HG03064 (cell line): Measurements from ENCODE around the gene VSIR.

Source experiments
- ATAC-seq: cut with Tn5 transposase; IDR thresholded peaks from one replicate; pipeline ENCODE4 v1.9.1; 2021; ENCODE audit warnings: low read depth; ENCODE audit not compliant: unreplicated experiment

The VSIR gene

DNA sequence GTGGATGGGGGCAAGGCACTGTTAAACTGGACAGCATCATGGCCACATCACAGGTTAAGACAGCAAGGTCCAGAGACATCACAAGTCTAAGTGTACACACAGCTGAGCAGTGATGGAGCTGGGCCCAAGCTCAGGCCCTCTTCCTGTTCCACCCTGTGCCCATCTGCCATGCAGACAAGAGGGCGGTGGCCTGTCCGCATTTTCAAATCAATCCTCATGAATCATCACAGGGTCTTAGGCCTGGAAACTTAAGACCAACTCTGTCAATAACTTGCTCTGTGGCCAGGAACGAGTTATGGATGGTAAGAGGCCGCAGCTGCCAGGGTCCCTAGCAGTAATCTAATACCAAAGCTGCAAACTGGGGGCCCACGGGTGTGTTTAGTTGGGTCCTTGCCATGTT is 56.9 kb downstream of the VSIR start:
- no peak for ATAC-seq

DNA sequence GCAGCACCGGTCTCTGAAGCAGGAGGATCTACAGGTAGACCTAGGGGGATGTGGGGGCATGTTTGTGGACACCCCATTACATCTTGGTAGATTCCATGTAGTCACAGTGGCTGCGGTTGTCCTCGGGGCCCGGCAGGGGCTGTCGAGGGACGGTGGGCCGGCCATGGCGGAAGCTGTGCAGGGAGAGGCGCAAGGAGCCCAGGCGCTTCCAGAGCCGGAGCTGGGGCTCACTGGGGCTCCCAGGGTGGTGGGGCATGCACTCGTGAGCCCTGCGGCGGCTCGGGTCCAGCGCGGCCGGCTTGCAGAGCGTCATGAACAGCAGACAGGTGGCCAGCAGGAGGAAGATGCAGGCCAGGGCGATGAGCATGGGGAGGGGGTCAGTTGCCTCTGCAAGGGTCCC is 57.5 kb downstream of the VSIR start:
- no peak for ATAC-seq

DNA sequence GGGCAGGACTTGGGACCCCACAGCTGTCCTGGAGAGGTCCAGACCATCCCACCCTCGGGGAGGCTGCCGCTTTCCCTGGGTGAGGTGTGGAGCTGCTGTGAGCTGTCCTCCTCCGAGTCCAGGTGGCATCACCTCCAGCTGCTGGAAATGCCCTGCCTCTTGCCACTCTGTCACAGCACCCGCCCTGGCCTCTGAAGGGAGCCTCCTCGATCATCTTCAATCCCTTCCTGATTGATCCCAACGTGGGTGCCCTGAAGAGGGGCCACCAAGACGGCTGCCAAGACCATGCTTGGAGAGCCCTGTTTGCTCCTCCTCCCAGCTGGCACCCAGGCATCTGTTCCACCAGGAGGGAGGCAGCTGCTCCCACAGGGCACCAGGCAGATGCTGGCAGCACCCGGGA is 58.3 kb downstream of the VSIR start:
- no peak for ATAC-seq

DNA sequence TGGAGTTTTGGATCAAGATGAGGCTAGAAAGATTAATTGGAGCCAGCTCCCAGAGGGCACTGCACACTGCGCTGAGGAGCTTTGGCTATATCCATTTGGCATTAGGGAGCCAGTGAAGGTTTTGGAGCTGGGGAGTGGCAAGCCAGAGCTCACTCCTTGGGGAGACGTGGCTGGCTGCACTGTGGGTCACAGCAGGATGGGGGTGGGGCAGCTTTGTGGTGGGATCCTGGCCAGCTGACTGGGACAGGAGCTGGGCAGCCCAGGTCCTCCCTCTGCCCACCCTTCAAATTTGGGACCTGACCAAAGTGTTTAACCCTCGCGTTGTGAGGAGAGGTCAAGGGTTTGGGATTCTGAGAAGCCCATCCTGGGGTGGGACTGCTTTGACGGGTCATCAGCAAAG is 58.7 kb downstream of the VSIR start:
- ATAC-seq = no peak

DNA sequence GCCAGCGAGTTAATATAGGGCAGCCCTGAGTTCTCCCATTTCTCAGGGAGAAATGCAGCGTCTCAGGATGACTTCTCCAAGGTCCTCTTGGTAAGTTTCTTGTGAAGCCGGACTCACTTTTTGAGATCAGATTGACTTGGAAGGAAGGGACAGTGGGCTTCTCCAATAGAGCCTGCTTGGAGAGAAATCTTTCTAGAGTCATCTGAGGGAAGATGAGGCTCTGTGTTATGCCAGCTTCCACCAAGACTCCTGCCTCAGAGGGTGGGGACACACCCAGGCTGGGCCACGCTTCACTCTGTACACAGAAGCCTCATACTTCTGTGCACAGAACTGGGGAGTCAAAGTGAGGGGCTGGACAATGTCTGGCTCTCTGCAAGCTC is 59.3 kb downstream of the VSIR start:
- ATAC-seq = no peak

DNA sequence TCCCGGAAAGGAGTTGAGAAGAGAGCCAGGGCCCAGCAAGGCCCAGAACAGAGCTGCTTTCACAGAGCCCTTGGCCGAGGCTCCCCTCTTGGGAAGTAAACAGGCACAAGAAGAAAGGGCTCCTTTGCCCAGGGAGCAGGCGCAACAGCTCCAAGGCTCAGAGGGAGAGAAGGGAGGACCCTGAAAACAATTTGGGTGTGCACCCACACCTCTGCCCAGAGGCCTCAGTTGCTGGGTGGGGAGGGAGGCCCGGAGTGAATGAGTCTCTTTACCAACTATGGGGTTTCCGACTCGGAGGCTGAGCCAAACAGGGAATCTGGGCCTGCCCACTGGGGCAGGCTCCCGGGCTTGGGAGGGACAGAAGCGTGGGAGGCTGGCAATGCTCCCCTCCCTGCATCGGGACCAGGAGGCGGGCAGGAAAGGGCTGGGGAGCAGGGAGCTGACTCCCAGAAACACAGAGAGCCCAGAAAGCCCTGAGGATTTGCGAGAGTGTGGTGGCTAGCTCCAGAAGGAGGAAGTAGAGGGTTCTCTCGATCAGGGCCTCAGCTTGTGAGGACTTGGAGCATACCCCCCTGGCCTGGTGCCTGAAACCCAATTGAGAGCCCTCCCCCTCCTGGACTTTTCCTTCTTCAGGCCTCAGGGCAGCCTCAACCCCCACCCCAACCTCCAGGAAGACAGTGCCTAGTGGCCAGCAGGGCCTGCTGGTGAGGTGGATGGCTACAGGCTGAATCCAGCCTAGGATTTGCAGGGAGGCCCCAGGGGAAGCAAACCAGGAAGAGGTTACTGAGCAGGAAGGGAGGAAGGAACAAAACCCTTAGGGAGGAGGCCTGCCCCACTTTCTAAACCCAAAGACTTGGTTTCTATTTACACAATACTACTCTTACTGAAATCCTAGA is 59.9 kb downstream of the VSIR start:
- ATAC-seq = no peak

DNA sequence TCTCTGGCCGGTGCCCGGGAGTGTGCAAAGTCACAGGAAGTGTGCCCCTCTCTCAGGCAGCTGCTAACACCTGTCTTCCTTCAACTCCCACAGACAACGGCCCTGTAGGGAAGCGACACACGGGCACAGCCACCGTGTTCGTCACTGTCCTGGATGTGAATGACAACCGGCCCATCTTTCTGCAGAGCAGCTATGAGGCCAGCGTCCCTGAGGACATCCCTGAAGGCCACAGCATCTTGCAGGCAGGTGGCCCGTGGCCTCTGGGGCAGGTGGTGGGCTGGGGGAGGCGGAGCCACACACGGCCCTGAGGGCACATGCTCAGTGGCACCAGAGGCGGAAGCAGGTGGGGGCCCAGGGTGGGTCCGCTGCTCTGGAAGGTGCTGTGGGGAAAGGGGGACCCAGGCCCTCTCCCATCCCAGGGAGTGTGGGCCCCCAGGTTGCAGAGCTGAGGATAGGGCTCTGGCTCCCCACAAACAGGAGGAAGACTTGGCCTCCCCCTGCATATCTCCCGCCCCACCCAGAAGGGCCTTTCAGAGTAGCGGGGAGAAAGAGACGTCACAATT is 60.7 kb downstream of the VSIR start:
- no peak for ATAC-seq

DNA sequence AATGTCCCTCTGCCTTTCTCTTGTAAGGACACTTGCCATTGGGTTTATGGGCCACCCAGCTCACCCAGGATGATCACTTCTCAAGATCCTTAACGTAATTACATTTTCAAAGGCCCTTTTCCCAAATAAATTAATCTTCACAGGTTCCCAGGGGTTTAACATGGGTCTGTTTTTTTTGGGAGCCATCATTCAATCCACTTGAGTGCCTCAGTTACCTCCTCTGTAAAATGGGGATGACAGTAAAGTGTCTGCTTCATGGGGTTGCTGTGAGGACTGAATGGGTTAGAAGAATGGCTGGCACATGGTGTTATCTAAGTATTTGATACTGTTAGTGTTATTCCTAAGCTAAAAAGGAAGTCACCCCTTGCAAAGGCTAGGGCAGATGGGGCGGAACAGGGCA is 61.1 kb downstream of the VSIR start:
- ATAC-seq = no peak

DNA sequence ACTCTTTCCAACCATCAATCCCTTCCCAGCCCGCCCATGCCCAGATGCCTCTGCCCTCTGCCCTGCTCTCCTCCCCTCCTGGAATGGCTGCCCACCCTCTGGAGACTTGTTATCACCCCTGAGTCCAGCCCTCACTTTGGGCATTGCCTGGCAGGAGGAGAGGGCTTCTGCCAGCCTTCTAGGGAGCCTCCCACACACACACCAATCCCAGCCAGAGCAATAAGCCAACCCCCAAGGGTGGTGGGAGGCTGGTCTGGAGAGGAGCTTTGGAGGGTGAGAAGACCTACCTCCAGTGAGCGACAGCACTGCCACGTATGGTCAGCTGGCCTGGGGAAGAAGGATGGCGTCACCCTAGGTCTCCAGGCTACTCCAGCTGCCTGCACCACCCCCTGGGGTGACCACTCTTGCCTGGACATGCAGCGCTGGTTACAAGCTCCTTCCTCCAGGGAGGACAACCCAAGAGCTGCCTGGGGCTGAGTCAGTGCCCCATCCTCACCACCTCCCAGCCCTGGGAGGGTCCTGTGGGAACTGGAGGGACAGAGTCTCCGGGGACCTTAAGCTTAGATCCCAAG is 62.2 kb downstream of the VSIR start:
- ATAC-seq = no peak

DNA sequence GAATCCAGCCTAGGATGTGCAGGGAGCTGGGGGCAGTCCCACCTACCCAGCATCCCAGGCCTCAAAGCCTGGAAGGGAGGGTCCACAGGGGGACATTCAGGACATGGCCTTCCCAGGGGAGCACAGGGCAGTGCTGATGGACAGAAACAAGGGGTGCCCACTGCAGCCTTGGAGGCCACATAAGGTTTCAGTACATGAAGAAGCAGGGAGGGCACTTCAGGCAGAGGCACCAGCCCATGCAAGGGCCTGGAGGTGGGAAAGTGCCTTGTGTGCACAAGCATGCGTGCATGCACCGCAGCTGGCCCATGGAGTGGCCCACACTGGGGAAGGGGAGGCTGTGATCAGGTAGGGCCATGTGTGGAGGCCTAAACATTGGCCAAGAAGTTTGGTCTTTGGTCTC is 62.8 kb downstream of the VSIR start:
- ATAC-seq = no peak

DNA sequence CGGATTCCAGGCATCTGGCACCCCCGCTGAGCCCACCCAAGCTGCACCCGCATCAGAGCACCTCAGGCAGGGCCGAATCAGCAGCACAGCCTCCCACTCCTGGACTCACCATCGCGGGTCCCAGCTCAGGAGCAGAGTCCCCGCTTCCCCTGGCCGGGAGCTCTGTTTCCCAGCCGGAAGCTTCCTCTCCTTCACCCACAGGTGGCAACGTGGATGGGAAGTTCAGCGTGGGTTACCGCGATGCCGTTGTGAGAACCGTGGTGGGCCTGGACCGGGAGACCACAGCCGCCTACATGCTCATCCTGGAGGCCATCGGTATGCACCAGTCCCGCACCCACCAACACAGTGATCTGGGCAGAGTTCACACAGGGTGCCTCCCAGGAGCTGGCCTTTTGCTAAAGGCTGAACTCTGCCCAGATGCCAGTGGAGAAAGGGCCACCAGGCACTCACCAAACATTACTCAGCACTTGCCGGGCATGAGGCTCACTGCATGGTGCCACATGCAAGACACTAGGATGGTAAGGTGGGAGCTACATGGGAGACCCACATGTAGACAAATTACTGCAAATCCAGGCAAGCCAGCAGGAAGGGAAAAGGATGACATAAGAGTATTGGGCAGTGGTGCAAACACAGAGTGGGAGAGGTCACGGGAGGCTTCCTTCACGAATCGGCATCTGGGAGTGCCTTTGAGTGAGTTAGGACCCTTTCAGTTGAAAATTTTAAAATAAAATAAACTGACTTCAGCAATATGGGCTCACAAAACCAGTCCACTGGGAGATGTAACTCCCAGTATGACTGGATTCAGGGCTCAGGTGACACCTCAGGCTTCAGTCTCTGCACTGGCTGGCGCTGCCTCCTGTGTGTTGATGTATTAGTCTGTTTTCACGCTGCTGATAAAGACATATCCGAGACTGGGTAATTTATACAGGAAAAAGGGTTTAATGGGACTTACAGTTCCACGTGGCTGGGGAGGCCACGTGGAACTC is 64.1 kb downstream of the VSIR start:
- ATAC-seq = no peak

DNA sequence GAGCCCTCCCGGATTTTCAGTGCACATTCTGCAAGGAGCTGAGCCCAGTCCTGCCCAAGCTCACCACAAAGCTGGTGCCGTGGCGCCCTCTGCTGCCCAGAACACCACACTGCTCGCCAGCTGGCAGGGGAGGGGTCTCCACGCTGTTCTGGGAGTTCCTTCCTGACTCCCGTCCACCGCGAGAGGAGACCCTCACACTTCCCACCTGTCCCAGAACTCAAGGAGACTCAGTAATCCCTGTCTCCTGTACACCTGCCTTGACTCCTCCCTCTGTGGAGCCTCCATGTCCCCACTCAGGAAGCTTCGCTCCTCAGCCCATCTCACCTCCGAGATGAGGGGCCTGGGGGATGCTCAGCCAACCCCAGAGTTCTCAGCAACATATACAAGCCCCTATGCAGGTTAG is 65.0 kb downstream of the VSIR start:
- ATAC-seq = no peak

DNA sequence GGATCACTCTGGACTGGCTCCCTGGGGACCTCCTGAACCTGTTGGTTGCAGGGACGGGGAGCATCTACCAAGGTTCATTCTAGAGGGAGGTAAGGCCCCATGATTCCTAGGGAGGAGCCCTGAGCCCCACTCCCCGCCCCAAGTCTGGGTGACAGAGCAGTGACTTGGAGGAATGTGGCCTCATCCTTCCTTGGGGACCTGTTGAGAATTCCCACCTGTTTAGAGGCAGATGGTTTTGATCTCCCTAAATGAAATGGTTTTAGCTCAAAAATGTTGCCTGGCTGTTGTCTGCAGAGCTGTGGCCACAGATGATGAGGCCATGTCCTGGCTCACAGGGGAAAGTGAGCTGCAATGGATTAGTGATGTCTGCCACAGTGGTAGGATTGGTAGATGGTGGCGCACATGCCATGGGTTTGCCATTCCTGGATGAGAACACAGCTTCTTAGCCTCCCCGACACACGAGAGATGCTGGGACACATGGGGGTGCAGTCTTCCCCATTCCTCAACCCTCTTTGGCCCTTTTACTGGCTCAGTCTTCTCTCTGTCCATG is 66.0 kb downstream of the VSIR start:
- no peak for ATAC-seq

DNA sequence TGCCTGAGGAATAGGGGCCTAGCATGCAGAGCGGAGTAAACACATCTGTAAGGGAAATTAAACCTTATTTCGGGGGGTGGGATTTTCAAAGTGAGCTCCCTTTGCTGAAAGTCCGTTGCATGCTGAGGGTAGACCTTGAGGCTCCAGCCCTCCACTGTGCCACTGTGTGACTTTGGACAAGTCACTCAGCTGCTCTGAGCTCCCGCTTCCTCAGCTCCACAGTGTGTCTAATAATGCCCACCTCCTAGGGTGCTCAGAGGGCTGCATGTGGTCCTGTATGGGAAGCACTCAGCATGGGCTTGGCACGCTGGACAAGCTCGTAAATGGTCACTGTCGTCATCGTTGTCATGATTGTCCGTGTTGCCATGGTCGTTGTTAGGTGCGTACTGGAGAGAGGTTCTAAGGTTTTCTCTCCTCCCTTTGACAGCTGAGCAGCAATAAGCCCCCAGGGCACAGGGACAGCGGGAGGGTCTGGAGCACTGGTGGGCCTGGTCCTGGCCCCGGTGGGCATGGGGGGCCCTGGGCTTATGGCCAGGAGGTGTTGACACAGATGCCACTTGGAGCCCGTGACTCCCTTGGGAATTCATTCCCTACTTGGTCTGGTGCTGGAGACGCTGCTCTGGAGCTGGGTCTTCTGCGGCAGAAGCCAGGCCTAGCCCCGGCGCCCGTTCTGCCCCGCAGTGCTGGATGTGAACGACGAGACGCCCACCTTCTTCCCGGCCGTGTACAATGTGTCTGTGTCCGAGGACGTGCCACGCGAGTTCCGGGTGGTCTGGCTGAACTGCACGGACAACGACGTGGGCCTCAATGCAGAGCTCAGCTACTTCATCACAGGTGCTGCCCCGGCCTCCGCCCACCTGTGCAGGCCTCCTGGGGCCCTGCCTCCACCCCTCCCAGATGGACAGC is 66.9 kb downstream of the VSIR start:
- ATAC-seq = no peak

DNA sequence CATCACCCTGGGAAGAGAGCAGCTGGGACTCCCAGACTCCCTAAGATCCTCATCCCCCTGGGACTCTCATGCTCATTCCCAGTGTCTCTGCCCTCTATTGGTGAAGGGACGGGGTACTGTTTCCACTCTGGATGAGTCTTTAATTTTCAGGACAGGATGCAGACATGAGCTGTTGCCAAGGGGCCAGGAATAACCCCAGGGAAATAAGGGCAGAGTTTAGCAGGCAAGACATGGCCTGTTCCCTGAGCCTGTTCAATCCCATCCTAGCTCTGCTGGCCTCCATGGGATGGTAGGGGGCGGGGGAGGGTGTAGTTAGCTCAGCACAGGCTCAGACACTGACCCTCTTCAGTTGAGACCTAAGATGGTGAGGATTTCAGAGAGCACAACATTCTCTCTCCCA is 67.7 kb downstream of the VSIR start:
- ATAC-seq = no peak

DNA sequence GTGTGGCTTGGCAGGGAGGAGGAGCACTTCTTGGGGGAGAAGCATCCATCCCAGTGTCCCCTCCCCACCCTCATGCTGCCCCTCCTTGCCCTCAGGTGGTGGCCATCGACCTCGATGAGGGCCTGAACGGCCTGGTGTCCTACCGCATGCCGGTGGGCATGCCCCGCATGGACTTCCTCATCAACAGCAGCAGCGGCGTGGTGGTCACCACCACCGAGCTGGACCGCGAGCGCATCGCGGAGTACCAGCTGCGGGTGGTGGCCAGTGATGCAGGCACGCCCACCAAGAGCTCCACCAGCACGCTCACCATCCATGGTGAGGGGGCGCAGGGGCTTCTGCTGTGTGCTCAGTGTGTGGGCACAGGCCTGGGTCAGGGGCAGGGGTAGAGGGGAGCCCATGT is 68.5 kb downstream of the VSIR start:
- ATAC-seq = no peak

DNA sequence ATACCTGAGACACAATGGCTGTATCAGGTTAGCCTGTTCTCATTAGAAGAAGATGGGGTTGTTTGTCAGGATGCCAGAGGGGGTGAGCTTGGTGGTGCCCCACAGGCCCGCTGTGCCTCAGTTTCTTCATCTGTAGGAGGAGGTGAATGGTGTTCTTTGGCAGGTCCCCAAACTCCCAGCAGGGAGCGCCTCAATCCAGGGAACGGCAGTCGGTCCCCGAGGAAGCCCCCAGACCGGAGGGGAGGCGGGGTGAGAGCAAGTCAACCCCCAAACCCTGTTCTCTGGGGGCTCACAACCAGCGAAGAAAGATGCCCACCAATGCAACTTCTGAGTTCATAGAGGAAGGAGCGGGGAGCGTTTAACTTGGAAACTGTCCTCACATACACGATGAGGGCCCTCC is 69.7 kb downstream of the VSIR start:
- no peak for ATAC-seq

DNA sequence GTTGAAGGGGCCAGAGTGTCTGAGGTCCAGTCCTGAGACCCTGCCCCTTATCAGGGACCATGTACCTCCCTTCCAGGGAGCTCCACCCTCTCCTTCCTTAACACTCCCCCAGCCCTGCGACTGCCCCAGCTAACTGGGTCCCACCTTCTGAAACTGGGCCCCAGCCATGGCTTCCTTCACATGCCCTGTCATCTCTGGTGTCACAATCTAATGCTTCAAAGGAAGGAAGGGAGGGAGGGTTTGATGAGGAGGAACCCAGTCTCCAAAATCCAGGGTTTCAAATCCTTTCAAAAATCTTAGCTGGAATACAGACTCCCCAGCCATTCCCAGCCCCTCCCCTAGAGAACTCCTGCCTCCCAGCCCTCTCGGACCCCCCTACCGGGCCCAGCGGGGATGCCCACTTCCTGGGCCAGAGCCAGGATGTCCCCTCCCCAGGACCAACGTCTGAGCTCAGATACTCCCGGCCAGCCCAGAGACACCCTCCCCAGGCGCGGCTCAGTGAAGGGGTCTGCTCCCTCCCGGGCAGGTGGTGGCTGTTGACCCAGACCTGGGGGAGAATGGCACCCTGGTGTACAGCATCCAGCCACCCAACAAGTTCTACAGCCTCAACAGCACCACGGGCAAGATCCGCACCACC is 71.7 kb downstream of the VSIR start:
- no peak for ATAC-seq

DNA sequence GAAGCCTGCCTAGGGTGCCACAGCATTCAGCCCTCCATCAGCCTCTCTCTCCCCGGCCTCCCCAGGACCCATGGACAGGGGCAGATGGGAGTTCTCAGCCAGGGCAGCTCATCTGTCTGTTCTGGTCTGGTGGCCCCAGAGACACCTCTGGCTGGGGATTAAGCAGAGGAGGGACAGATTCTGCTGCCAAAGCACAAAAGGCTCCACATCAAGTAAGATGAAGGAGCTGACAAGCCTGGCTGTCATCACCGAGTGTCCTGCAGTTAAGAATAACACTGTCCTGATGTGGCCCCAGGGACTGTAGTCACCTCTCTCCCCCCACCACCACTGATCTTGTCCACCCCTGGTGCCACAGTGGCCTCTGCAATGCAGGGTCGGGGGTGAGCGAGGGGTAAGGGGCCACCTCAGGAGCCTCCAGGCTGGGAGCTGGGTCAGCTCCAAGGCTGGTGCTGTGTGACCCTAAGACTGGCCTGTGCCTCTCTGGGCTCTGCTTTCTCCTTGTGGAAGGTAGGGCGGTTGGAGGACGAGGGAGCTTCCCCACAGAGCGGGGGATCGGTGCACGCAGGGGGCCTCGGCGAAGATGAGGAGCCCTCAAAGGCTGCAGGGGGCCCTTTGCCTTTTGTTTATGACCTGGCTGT is 72.5 kb downstream of the VSIR start:
- no peak for ATAC-seq
